Anterior cingulate cortex (tissue), 58 donors: Measurements from ENCODE around the gene LENEP.

Experiments
- DNase-seq, 58 donors: peaks; one replicate each; lab custom pipeline; 2025; lab: John Stamatoyannopoulos, UW

Gene LENEP

GRCh38 chr1:154993572-154994268 is at the start of gene LENEP:
TSS of gene LENEP (plus strand) at chr1:154993586. CDS start at chr1:154993608, 22 bp downstream.
- DNase-seq = no peak

- DNase-seq = peak in 9 of 58 donors; percentile 5 to 18 (median 11)
Observed at GRCh38 chr1:154943649-154944400, 49.6 kb upstream of the LENEP start.

- no peak for DNase-seq
Observed at GRCh38 chr1:154944401-154945159, 48.8 kb upstream of the LENEP start.

- no peak for DNase-seq
Observed at GRCh38 chr1:154945160-154945961, 48.0 kb upstream of the LENEP start.

GRCh38 chr1:154945962-154946850 is 47.2 kb upstream of the LENEP start:
- peak in 31 of 58 donors; percentile 7 to 77 (median 34) for DNase-seq

- DNase-seq = no peak
Observed at GRCh38 chr1:154948079-154948478, 45.3 kb upstream of the LENEP start.

GRCh38 chr1:154951901-154952657 is 41.3 kb upstream of the LENEP start:
- no peak for DNase-seq

- DNase-seq = no peak
Observed at GRCh38 chr1:154952664-154953063, 40.7 kb upstream of the LENEP start.

GRCh38 chr1:154953611-154954038 is 39.8 kb upstream of the LENEP start:
- DNase-seq = peak in 8 of 58 donors; percentile 6 to 13 (median 11)

- no peak for DNase-seq
Observed at GRCh38 chr1:154954541-154954940, 38.8 kb upstream of the LENEP start.

GRCh38 chr1:154955039-154955717 is 38.2 kb upstream of the LENEP start:
- peak in 51 of 58 donors; percentile 21 to 91 (median 62) for DNase-seq

- peak in 55 of 58 donors; percentile 24 to 92 (median 72) for DNase-seq
Observed at GRCh38 chr1:154955718-154956543, 37.5 kb upstream of the LENEP start, which contains the start of gene PBXIP1. TSS of gene PBXIP1 (minus strand) at chr1:154956099. CDS start at chr1:154953721, 2,378 bp downstream.

- DNase-seq = peak in 50 of 58 donors; percentile 20 to 80 (median 52)
Observed at GRCh38 chr1:154956544-154956941, 36.8 kb upstream of the LENEP start.

- DNase-seq = peak in 5 of 58 donors; percentile 10 to 27 (median 15)
Observed at GRCh38 chr1:154957091-154957657, 36.2 kb upstream of the LENEP start.

- DNase-seq = no peak
Observed at GRCh38 chr1:154958036-154958435, 35.4 kb upstream of the LENEP start.
